Activated CD4-positive, alpha-beta memory T cell treated with anti-CD3 and anti-CD28 coated beads for 36 hours (primary cell): ENCODE measurements around the gene WASL. TPM values are rescaled to one million over a fixed set of nuclear protein-coding genes. Genes with fewer than 3 reads are reported as not detected.

Experiments used
- CTCF ChIA-PET: fragments of 350-600 bp; sonication (Branson Sonifier 250); formaldehyde crosslinking; loops from one replicate; lab custom pipeline; 2021; ENCODE audit warnings: antibody characterized with exemption, inconsistent platforms; lab: Charles Lee
- POLR2A ChIA-PET: fragments of 350-600 bp; sonication (Branson Sonifier 250); formaldehyde crosslinking; loops from one replicate; lab custom pipeline; 2021; ENCODE audit warnings: antibody characterized with exemption; lab: Charles Lee
- DNase-seq: peaks from one replicate; pipeline ENCODE4 v3.0.0-alpha.2; 2020
- H3K27ac Mint-ChIP-seq: one replicate; pipeline ENCODE4 v1.8.0; 2021; ENCODE audit warnings: mixed read lengths
- H3K27me3 Mint-ChIP-seq: one replicate; pipeline ENCODE4 v1.8.0; 2021; ENCODE audit warnings: mixed read lengths
- H3K36me3 Mint-ChIP-seq: one replicate; pipeline ENCODE4 v1.8.0; 2021; ENCODE audit warnings: mixed read lengths
- H3K4me1 Mint-ChIP-seq: one replicate; pipeline ENCODE4 v1.8.0; 2021; ENCODE audit warnings: low read depth, mixed read lengths
- H3K4me3 Mint-ChIP-seq: one replicate; pipeline ENCODE4 v1.8.0; 2021; ENCODE audit warnings: mild to moderate bottlenecking, mixed read lengths
- H3K9me3 Mint-ChIP-seq: one replicate; pipeline ENCODE4 v1.8.0; 2021; ENCODE audit warnings: mixed read lengths
- intact Hi-C: fragments of 100-400 bp; cut with micrococcal nuclease; formaldehyde crosslinking; loops from one replicate; pipeline ENCODE4 v1.15.1; 2023
- total RNA-seq, 2 experiments: library from RNA; stranded (reverse); gene quantifications; one replicate each; pipeline ENCODE4 v1.2.3, GENCODE V29; 2021

WASL gene
- total RNA-seq, 2 experiments from 2014 or later, result 5.1 to 5.9 TPM

- Mint-ChIP-seq H3K4me3 (no peak overlapping the region), H3K36me3 (peaks cover 1% of the 10 kb centered on the region), H3K27me3 (no peaks in the 10 kb centered on the region), H3K9me3 (no peaks in the 10 kb centered on the region), H3K27ac (no peak overlapping the region), H3K4me1 (peaks cover 68% of the 10 kb centered on the region)
- POLR2A ChIA-PET, result no interaction called here
- intact Hi-C loops, result loop anchor here (5.0 kb wide), 1 partner anchor 157 kb away; the partner anchor contains the start of gene NDUFA5
- CTCF ChIA-PET, result no interaction called here
- no peak for DNase-seq
These were observed 34.3 kb downstream of the WASL start for GRCh38 chr7:123714296-123715080.

- H3K36me3 Mint-ChIP-seq, result peaks cover 9% of the 10 kb centered on the region
- ChIA-PET POLR2A (no interaction called here), CTCF (no interaction called here)
- no peak for DNase-seq
- no peak overlapping the region for H3K27ac Mint-ChIP-seq
- H3K9me3 Mint-ChIP-seq, result no peaks in the 10 kb centered on the region
- H3K4me3 Mint-ChIP-seq, result no peak overlapping the region
- peaks cover 58% of the 10 kb centered on the region for H3K4me1 Mint-ChIP-seq
- H3K27me3 Mint-ChIP-seq, result no peaks in the 10 kb centered on the region
- intact Hi-C loops, result loop anchor here (1.0 to 5.0 kb wide), 3 partner anchors 35 to 155 kb away; partner anchors contain the start of gene NDUFA5
These were observed 36.2 kb downstream of the WASL start for GRCh38 chr7:123712619-123713018.

- Mint-ChIP-seq H3K4me1 (peaks cover 56% of the 10 kb centered on the region), H3K27ac (peak overlapping the region; percentile 83), H3K9me3 (no peaks in the 10 kb centered on the region), H3K36me3 (peaks cover 9% of the 10 kb centered on the region), H3K4me3 (no peak overlapping the region), H3K27me3 (no peaks in the 10 kb centered on the region)
- ChIA-PET CTCF (no interaction called here), POLR2A (no interaction called here)
- intact Hi-C loops, result loop anchor here (1.0 to 5.0 kb wide), 3 partner anchors 35 to 155 kb away; partner anchors contain the start of gene NDUFA5
- peak; percentile 26 for DNase-seq
These were observed 36.9 kb downstream of the WASL start for GRCh38 chr7:123711832-123712293.

- Mint-ChIP-seq H3K27ac (peak overlapping the region; percentile 72), H3K9me3 (no peaks in the 10 kb centered on the region)
- POLR2A ChIA-PET, result interaction anchor here (1.0 kb wide), 1 partner anchor 39 kb away, joined by 3 read pairs; the partner anchor contains the start of gene WASL
These were observed 38.1 kb downstream of the WASL start for GRCh38 chr7:123710683-123711082.

GRCh38 chr7:123709525-123709924, 39.3 kb downstream of the WASL start:
- CTCF ChIA-PET, result no interaction called here
- Mint-ChIP-seq H3K36me3 (peaks cover 16% of the 10 kb centered on the region), H3K4me3 (no peak overlapping the region), H3K9me3 (no peaks in the 10 kb centered on the region), H3K27ac (no peak overlapping the region), H3K27me3 (no peaks in the 10 kb centered on the region), H3K4me1 (peaks cover 39% of the 10 kb centered on the region)
- intact Hi-C loops, result no loop called here
- DNase-seq, result no peak
- POLR2A ChIA-PET, result interaction anchor here (1.0 kb wide), 1 partner anchor 40 kb away, joined by 3 read pairs; the partner anchor contains the start of gene WASL

More at GRCh38 chr7:123710683-123711082, 38.1 kb downstream of the WASL start:
- Mint-ChIP-seq H3K36me3 (peaks cover 12% of the 10 kb centered on the region), H3K27me3 (no peaks in the 10 kb centered on the region), H3K4me1 (peaks cover 51% of the 10 kb centered on the region), H3K4me3 (no peak overlapping the region)
- CTCF ChIA-PET, result no interaction called here
- intact Hi-C loops, result loop anchor here (5.0 kb wide), 1 partner anchor 153 kb away; the partner anchor contains the start of gene NDUFA5
- DNase-seq, result no peak

GRCh38 chr7:123705211-123705901, 43.4 kb downstream of the WASL start:
- Mint-ChIP-seq H3K4me3 (no peak overlapping the region), H3K4me1 (peaks cover 2% of the 10 kb centered on the region), H3K9me3 (no peaks in the 10 kb centered on the region), H3K36me3 (peaks cover 16% of the 10 kb centered on the region), H3K27me3 (no peaks in the 10 kb centered on the region), H3K27ac (no peak overlapping the region)
- DNase-seq, result no peak
- CTCF ChIA-PET, result interaction anchor here (1.4 kb wide), 1 partner anchor 36 kb away, joined by 3 read pairs; no protein-coding TSS in a partner anchor
- intact Hi-C loops, result no loop called here
- POLR2A ChIA-PET, result no interaction called here

GRCh38 chr7:123695944-123696677, 52.7 kb downstream of the WASL start:
- Mint-ChIP-seq H3K27ac (no peak overlapping the region), H3K4me3 (no peak overlapping the region), H3K36me3 (peaks cover 12% of the 10 kb centered on the region), H3K4me1 (no peaks in the 10 kb centered on the region), H3K27me3 (no peaks in the 10 kb centered on the region), H3K9me3 (no peaks in the 10 kb centered on the region)
- no peak for DNase-seq
- intact Hi-C loops, result no loop called here
- ChIA-PET POLR2A (no interaction called here), CTCF (no interaction called here)

GRCh38 chr7:123692471-123692877, 56.3 kb downstream of the WASL start:
- Mint-ChIP-seq H3K27me3 (no peaks in the 10 kb centered on the region), H3K36me3 (peaks cover 14% of the 10 kb centered on the region), H3K4me3 (no peak overlapping the region), H3K9me3 (no peaks in the 10 kb centered on the region), H3K4me1 (no peaks in the 10 kb centered on the region), H3K27ac (no peak overlapping the region)
- CTCF ChIA-PET, result interaction anchor here (1.1 to 3.3 kb wide), 2 partner anchors 9 to 10 kb away, joined by 3 to 14 read pairs; no protein-coding TSS in a partner anchor
- no peak for DNase-seq
- POLR2A ChIA-PET, result no interaction called here
- intact Hi-C loops, result no loop called here

- no peak overlapping the region for H3K27ac Mint-ChIP-seq
- H3K4me3 Mint-ChIP-seq, result no peak overlapping the region
- ChIA-PET CTCF (interaction anchor here (1.2 to 3.3 kb wide), 3 partner anchors 8 to 11 kb away, joined by 5 to 14 read pairs (median 6); no protein-coding TSS in a partner anchor), POLR2A (no interaction called here)
- no peak for DNase-seq
- H3K9me3 Mint-ChIP-seq, result no peaks in the 10 kb centered on the region
- H3K36me3 Mint-ChIP-seq, result peaks cover 14% of the 10 kb centered on the region
- no peaks in the 10 kb centered on the region for H3K4me1 Mint-ChIP-seq
- H3K27me3 Mint-ChIP-seq, result no peaks in the 10 kb centered on the region
- intact Hi-C loops, result no loop called here
These were observed 58.3 kb downstream of the WASL start for GRCh38 chr7:123690550-123690949.

- DNase-seq, result no peak
- no peaks in the 10 kb centered on the region for H3K9me3 Mint-ChIP-seq
- intact Hi-C loops, result no loop called here
- ChIA-PET CTCF (interaction anchor here (1.3 kb wide), 1 partner anchor 12 kb away, joined by 5 read pairs; no protein-coding TSS in a partner anchor), POLR2A (no interaction called here)
- no peaks in the 10 kb centered on the region for H3K4me1 Mint-ChIP-seq
- H3K27me3 Mint-ChIP-seq, result no peaks in the 10 kb centered on the region
- H3K36me3 Mint-ChIP-seq, result peaks cover 14% of the 10 kb centered on the region
- no peak overlapping the region for H3K27ac Mint-ChIP-seq
- H3K4me3 Mint-ChIP-seq, result no peak overlapping the region
These were observed 59.6 kb downstream of the WASL start for GRCh38 chr7:123689250-123689649.

- DNase-seq, result no peak
- ChIA-PET CTCF (no interaction called here), POLR2A (no interaction called here)
- Mint-ChIP-seq H3K27ac (no peak overlapping the region), H3K4me3 (no peak overlapping the region), H3K36me3 (peaks cover 17% of the 10 kb centered on the region), H3K27me3 (no peaks in the 10 kb centered on the region), H3K4me1 (no peaks in the 10 kb centered on the region), H3K9me3 (no peaks in the 10 kb centered on the region)
- intact Hi-C loops, result no loop called here
These were observed 61.1 kb downstream of the WASL start for GRCh38 chr7:123687727-123688126.
